HG02571 (cell line): ENCODE results near the gene DOCK11.
"Not testable (repeated sequence)": the region's sequence is repeated elsewhere in the genome, so short reads cannot be mapped to it uniquely, and the experiment has no call there.

ENCODE experiments used
- ATAC-seq: cut with Tn5 transposase; IDR thresholded peaks from one replicate; pipeline ENCODE4 v1.9.1; 2021; ENCODE audit warnings: mild to moderate bottlenecking, moderate library complexity; ENCODE audit not compliant: unreplicated experiment

Gene DOCK11

DNA sequence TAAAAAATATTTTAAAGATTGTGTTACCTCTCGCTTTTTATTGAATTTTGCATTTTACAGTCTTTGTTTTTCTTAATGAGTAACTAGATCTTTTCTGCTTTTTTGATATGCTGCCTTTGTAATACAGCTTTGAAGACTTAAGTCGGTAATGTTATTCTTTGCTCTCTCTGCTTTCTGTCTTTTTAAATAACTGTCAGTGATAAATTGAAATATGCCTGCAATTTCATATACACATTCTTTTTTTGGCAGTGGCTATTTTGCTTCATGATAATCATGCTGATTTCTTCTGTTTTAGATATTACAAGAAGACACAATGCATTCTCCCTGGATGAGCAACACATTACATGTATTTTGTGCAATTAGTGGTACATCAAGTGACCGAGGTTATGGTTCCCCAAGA is 189.8 kb downstream of the DOCK11 start:
- ATAC-seq, result no peak

GRCh38 chrX:118688935-118689334 is 193.3 kb downstream of the DOCK11 start:
- no peak for ATAC-seq

- ATAC-seq, result no peak
Observed at GRCh38 chrX:118693843-118694242, 198.2 kb downstream of the DOCK11 start.

- no peak for ATAC-seq
Observed at GRCh38 chrX:118694638-118695037, 199.0 kb downstream of the DOCK11 start.

DNA sequence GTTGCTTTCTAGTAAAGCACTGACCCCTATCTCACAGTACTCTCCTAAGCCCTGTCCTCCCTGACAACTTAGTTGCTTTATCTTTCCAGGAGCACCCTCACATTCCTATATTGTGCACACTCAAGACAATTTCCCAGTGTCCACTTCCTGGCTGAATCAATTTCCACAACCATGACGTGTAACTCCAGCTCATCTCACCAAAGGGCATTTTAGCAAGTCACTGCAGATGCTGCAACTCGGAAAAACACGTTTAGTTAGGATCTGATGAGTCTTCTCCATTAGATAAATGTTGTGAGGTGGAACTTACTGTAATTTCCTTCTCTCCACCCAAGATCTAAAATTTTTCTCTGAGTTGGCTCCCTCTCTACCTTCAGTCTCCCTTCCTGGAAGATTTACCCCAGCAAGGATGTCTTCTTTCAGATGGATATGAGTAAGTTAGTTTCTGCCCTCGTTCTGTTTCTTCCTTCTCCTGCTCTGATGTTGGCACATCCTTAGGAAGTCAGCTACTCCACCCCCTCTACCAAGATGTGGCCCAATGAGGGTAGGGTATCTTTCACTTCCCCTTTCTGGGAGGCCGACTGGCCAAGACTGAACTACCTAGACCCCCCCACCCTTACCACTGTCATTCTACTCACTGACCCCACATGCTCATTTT is 203.0 kb downstream of the DOCK11 start:
- ATAC-seq, result no peak

DNA sequence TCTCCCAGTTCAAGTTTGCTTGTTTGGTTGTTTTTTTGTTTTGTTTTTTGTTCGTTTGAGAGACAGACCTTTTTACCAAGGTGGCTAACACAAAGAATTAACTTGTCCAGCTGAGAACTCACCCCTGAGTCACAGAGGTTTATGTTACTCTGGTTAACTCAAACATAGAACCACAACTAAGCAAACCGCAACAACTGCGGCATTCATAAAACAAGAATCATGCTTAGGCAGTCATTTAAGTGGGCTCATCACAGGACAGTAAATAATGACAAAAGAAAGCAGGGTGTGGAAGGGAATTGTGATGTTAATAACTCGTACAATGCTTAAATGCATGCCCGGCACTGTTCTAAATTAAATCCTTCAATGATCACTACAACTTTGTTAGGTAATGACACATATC is 207.1 kb downstream of the DOCK11 start:
- no peak for ATAC-seq

- no peak for ATAC-seq
Observed at GRCh38 chrX:118706681-118707080, 211.1 kb downstream of the DOCK11 start.

GRCh38 chrX:118714521-118714920 is 218.9 kb downstream of the DOCK11 start:
- no peak for ATAC-seq

DNA sequence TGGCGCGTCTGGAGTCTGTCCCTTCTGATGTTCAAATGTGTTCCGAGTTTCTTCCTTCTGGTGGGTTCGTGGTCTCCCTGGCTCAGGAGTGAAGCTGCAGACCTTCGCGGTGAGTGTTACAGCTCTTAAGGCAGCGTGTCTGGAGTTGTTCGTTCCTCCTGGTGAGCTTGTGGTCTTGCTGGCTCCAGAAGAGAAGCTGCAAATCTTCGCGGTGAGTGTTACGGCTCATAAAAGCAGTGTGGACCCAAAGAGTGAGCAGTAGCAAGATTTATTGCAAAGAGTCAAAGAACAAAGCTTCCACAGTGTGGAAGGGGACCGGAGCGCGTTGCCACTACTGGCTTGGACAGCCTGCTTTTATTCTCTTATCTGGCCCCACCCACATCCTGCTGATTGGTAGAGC is 220.3 kb downstream of the DOCK11 start:
- ATAC-seq, result not testable (repeated sequence)

DNA sequence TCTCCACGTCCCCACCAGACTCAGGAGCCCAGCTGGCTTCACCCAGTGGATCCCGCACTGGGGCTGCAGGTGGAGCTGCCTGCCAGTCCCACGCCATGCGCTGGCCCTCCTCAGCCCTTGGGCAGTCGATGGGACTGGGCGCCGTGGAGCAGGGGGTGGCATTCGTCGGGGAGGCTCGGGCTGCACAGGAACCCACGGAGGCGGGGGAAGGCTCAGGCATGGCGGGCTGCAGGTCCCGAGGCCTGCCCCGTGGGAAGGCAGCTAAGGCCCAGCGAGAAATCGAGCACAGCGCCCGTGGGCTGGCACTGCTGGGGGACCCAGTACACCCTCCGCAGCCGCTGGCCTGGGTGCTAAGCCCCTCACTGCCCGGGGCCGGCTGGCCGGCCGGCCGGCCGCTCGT is 221.2 kb downstream of the DOCK11 start:
- ATAC-seq, result not testable (repeated sequence)

GRCh38 chrX:118717678-118718391 is 222.2 kb downstream of the DOCK11 start:
- no peak for ATAC-seq

DNA sequence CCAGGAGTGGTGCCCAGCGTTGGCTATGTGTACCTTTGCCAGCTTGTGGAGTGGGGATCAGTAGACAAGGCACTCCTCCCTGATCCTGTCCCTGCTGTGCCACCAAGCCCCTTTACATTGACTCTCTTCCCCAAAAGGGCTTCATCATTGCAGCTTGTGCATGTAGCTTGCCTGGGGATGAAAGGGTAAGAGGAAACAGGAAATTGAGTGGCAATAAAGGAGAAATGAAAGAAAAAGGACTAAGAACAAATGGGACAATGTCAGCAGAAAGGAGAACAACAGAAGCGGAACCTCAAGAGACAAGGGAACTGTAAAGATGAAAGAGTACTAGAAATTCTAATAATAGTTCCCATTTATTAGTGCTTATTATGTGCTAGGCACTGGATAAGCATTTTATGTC is 223.1 kb downstream of the DOCK11 start:
- ATAC-seq, result no peak

GRCh38 chrX:118720058-118720707 is 224.6 kb downstream of the DOCK11 start:
- no peak for ATAC-seq

DNA sequence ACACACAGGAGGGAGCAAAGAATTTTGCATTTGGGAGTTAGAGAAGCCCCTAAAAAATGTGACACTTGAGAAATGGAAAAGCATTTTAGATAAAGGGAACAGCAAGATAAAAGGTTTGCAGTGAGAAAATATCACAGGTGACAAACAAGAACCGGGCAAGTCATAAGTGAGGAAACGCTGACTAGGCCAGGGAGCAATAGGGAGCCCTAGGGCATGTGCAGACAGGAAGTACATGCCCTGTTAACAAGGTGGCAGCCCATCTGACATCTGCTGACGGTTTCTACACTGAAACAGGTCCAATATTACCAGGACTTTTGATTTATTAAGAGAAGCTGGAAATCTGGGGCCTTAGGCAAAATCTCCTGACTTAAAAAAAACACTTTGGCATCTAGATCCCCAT is 227.8 kb downstream of the DOCK11 start:
- ATAC-seq, result no peak

GRCh38 chrX:118724365-118724764 is 228.8 kb downstream of the DOCK11 start:
- ATAC-seq, result no peak

DNA sequence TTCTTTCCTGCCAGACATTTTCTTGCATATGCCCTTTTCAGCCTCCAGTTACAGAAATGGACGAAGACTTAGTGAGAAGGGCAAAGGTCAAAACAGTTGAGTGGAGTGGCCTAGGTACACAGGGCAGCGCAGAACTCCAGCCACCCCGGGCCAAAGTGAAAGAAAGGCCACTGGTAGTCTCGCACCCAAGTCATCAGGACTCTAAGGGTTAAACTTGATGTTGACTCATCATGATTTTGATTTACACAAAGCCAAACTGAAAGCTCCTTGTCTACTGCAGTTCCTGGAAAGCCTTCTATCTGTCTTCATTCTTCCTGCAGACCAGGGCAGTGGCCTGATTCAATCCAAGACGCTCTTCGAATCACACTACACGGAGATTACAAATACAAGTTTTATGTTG is 229.2 kb downstream of the DOCK11 start:
- ATAC-seq, result no peak

GRCh38 chrX:118726396-118726795 is 230.8 kb downstream of the DOCK11 start:
- ATAC-seq, result no peak

GRCh38 chrX:118726887-118727685 is 231.5 kb downstream of the DOCK11 start, which contains the start of gene IL13RA1:
TSS of gene IL13RA1 (plus strand) at chrX:118727606. CDS start at chrX:118727639, 33 bp downstream.
- ATAC-seq, result no peak

DNA sequence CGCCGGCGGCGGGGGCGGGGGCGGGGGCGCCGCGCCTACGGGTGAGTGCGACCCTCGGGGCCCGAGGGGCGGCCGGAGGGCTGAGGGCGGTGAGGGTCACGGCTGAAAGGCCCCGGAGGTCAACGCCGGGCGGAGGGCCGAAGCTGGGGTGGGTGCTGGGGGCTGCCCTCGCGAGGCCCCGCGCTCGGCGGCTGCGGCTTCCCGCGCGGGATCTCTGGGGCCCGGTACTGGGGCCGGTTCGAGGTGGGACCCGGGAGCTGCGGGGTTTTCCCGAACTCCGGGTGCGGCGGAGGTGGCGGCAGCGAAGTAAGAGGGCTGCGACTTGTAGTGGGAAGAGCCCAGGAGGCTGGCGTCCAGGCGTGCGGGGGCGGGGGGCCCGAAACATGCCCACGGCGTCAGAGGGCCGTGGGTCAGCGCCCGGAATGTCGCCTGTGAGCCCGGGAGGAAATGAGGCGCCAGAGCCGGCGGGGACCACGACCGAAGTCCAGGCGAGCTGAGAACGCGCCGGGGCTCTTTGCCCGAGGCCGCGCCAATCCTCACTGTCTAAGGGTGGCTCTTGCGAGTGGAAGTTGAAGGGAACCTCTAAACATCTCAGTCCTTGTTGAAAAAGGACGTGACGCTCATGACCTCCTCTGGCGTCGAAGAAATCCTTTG is 232.2 kb downstream of the DOCK11 start:
- ATAC-seq, result no peak

- no peak for ATAC-seq
Observed at GRCh38 chrX:118729042-118729652, 233.5 kb downstream of the DOCK11 start.
